Lung (tissue), 12 donors: ENCODE measurements around the gene LDHD. TPM values are rescaled to one million over a fixed set of nuclear protein-coding genes. Genes with fewer than 3 reads are reported as not detected.
A peak's percentile ranks its signal among the peaks of the same experiment; 100 is the strongest.

ENCODE experiments used
- ATAC-seq: fragments of 200-7000 bp; cut with Tn5 transposase; one replicate; pipeline ENCODE4 v1.9.1; 2020; ENCODE audit warnings: moderate number of reproducible peaks; ENCODE audit not compliant: insufficient read depth, low FRiP score
- DNase-seq, 3 donors: peaks; one replicate each; pipeline ENCODE4 v3.0.0-alpha.2; 2013 to 2017
- H3K27ac ChIP-seq, 2 donors: one replicate each; pipeline ENCODE4 v1.5.1; 2013; ENCODE audit warnings: mild to moderate bottlenecking in 2 of 2, moderate library complexity in 2 of 2, control low read depth in 1 of 2, inconsistent platforms in 1 of 2, low read depth in 1 of 2, low read length in 1 of 2
- H3K27me3 ChIP-seq, 3 donors: one replicate each; pipeline ENCODE4 v1.5.1; 2013; ENCODE audit warnings: low read length in 2 of 3; ENCODE audit not compliant: control insufficient read depth in 3 of 3, insufficient read depth in 3 of 3
- H3K36me3 ChIP-seq, 4 donors: one replicate each; pipeline ENCODE4 v1.5.1; 2013; ENCODE audit warnings: low read length in 4 of 4, mild to moderate bottlenecking in 1 of 4, moderate library complexity in 1 of 4; ENCODE audit not compliant: control insufficient read depth in 4 of 4, insufficient read depth in 4 of 4
- H3K4me1 ChIP-seq, 5 donors: one replicate each; pipeline ENCODE4 v1.5.1; 2013; ENCODE audit warnings: low read length in 5 of 5, mild to moderate bottlenecking in 2 of 5, moderate library complexity in 1 of 5; ENCODE audit not compliant: control insufficient read depth in 5 of 5, insufficient read depth in 5 of 5
- H3K4me3 ChIP-seq: one replicate; pipeline ENCODE4 v1.5.1; 2013; ENCODE audit warnings: mild to moderate bottlenecking, control low read depth, moderate library complexity
- H3K9ac ChIP-seq, 2 donors: one replicate each; pipeline ENCODE4 v1.5.1; 2013; ENCODE audit warnings: low read length in 2 of 2, control low read depth in 1 of 2; ENCODE audit not compliant: insufficient read depth in 1 of 2
- H3K9me3 ChIP-seq, 4 donors: one replicate each; pipeline ENCODE4 v1.5.1; 2013; ENCODE audit warnings: low read length in 3 of 4, mild to moderate bottlenecking in 1 of 4, moderate library complexity in 1 of 4; ENCODE audit not compliant: control insufficient read depth in 4 of 4, insufficient read depth in 3 of 4
- WGBS, 2 donors: extraction: QIAGEN DNeasy Blood & Tissue Kit; methylation state at CpG; one replicate each; pipeline ENCODE4 v1.1.7; 2013; 5-methylcytosine and 5-hydroxymethylcytosine counted together
- polyA plus RNA-seq, 2 donors: library from polyadenylated mRNA; stranded (reverse); fragments of 200-250 nt; gene quantifications; one replicate each; pipeline ENCODE4 v1.2.1, GENCODE V29; 2013
- total RNA-seq, 2 donors: library from RNA; depleted of rRNA in 1 of 2; stranded (reverse); fragments of >200 nt in 1 of 2; gene quantifications; one replicate each; pipeline ENCODE4 v1.2.1, GENCODE V29; 2014 to 2021
- TF ChIP-seq, protein P1 (sequence below): IDR thresholded peaks from 2 replicates; pipeline ENCODE4 v1.5.1; 2012; ENCODE audit warnings: mild to moderate bottlenecking; ENCODE audit errors: control extremely low read depth, extremely low read depth
- donor health status: control.
- donor health status: control.
- donor health status: Bipolar disorder and iron deficiency.
- donor health status: healthy.
- donor health status: DM: yes; HTN: yes; CAD: no.

LDHD gene
- total and polyA plus RNA-seq, 4 donors: 4.3 to 17.0 (median 8.1) TPM

DNA sequence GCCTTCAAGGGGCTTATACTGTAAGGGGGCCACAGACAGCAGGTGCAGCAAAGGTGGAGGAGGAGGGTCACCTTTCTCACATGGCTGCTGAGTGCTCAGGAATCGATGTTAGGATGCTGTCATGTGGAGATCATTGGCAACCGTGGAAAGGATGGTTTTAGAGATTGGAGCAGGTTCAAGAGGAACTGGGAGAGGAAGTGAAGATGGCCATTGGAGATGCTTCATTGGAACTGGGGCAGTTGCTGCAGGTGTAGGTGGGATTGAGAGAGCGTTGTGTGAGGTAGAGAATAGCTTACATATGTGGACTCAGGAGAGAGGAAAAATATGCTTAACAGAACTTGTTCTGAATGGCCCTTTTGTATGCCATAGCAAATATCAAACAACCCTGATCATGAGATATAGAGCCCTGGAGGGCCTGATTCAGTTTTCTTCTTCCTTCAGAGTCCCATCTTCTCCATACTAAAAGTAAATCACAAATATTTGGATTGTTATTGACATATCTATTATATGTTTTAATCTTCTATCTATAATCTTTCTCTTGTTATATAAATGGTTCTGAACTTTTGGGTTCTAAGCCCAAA is 40.8 kb downstream of the LDHD start:
- TF ChIP-seq, protein P1, sequence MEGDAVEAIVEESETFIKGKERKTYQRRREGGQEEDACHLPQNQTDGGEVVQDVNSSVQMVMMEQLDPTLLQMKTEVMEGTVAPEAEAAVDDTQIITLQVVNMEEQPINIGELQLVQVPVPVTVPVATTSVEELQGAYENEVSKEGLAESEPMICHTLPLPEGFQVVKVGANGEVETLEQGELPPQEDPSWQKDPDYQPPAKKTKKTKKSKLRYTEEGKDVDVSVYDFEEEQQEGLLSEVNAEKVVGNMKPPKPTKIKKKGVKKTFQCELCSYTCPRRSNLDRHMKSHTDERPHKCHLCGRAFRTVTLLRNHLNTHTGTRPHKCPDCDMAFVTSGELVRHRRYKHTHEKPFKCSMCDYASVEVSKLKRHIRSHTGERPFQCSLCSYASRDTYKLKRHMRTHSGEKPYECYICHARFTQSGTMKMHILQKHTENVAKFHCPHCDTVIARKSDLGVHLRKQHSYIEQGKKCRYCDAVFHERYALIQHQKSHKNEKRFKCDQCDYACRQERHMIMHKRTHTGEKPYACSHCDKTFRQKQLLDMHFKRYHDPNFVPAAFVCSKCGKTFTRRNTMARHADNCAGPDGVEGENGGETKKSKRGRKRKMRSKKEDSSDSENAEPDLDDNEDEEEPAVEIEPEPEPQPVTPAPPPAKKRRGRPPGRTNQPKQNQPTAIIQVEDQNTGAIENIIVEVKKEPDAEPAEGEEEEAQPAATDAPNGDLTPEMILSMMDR: no peak
- Histone ChIP-seq H3K9ac (no peak overlapping the region), H3K9me3 (peaks cover 0 to 4% (median 0%) of the 10 kb centered on the region in 4 donors), H3K4me1 (peaks cover 4 to 17% (median 8%) of the 10 kb centered on the region in 5 donors), H3K36me3 (no peaks in the 10 kb centered on the region), H3K27me3 (no peaks in the 10 kb centered on the region), H3K27ac (peak overlapping the region in 1 of 2 donors; percentile 58), H3K4me3 (no peak overlapping the region)
- no peak for DNase-seq
- 34 to 54% methylated on average over 3 of the region's 3 CpGs for WGBS, 2 donors
- no peak for ATAC-seq

DNA sequence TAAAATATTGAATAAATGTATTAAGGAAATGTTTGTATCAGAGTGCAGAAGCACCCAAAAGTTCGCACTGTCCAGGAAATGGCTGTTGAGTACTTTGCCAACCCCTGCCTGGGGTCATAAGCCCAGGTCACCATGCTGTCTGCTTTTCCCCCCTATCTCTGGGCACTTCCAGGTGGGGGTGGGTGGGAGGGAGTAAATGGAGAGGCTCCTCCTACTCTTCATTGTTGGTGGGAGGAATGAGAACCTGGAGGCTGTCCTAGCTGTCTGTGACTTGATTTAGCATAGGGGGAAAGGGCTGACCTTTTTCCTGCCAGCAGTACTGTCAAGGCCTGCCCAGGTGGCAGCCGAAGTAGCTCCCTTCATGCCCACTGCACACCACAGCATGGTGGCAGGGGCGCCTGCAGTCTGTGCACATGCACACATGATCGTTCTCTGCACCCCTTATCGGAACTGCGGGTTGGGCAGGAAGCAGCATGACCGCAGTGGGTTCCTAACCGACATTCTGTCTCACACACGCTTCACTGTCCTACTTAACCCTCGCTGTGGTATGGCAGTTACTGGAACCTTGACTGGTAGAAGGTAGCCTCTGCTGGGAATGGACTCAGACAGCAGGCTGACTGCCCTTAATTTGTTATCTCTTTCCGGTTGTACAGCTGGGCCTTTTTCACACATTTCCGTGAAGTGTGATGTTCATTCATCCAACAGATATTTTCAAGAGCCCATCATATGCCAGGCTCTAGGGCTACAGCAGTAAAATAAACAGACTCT is 41.5 kb downstream of the LDHD start:
- Histone ChIP-seq H3K27ac (peak overlapping the region in 1 of 2 donors; percentile 58), H3K36me3 (no peaks in the 10 kb centered on the region), H3K4me1 (peaks cover 2 to 19% (median 9%) of the 10 kb centered on the region in 5 donors), H3K27me3 (no peaks in the 10 kb centered on the region), H3K9me3 (peaks cover 0 to 4% (median 0%) of the 10 kb centered on the region in 4 donors), H3K9ac (no peak overlapping the region), H3K4me3 (no peak overlapping the region)
- TF ChIP-seq, protein P1: no peak
- peak; percentile 60 for ATAC-seq
- DNase-seq: no peak
- WGBS, 2 donors: 14 to 33% methylated on average over 12 of the region's 12 CpGs

DNA sequence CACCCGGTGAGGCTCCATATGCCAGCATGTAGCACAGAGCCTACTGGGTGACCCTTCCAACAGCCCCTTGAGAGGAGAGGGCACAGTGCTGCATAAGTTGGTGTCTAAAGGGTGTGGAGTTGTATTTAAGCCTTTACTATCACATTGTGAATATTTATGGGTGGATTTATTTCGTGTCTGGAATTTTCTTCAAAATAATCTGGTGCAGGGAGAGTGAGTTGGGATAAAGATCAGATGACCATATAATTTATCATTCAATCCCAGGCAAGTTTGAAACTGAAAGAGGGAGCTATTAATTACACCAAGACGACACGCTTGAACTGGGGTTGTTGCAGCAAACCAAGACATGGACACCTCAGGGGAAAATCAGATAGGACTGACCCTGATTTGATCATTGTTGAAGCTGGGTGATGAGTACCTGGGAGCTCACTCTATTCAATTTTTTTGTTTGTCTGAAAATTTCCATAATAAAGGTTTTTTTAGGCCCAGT is 42.2 kb downstream of the LDHD start:
- H3K36me3 ChIP-seq: no peaks in the 10 kb centered on the region
- H3K9me3 ChIP-seq: peaks cover 0 to 4% (median 0%) of the 10 kb centered on the region in 4 donors
- no peak overlapping the region for H3K27ac ChIP-seq
- ATAC-seq (no peak), DNase-seq (no peak)
- H3K9ac ChIP-seq: no peak overlapping the region
- 59 to 74% methylated on average over 4 of the region's 4 CpGs for WGBS, 2 donors
- H3K4me1 ChIP-seq: peaks cover 0 to 19% (median 15%) of the 10 kb centered on the region in 5 donors
- TF ChIP-seq, protein P1: no peak
- H3K27me3 ChIP-seq: no peaks in the 10 kb centered on the region
- no peak overlapping the region for H3K4me3 ChIP-seq
